ENCODE data around the gene AGAP3.

Gene AGAP3

GRCh38 chr7:151093748-151094147 is 7.5 kb downstream of the AGAP3 start:
- Histone ChIP-seq H4K8ac (ENCODE audit: low read depth, low read length) (no peak overlapping the region), H3K4me1 (ENCODE audit: control insufficient read depth in 2 of 2, insufficient read depth in 1 of 2, low read depth in 1 of 2, low read length in 2 of 2) (peaks cover 10 to 11% of the 10 kb centered on the region in 2 donors), H2BK5ac (ENCODE audit: low read length) (no peak overlapping the region), H3K27ac (replicated peaks; ENCODE audit: low read length) (no peak overlapping the region), H3K36me3 (replicated peaks in 1 of 2; ENCODE audit: control insufficient read depth in 2 of 2, insufficient read depth in 2 of 2, low read length in 2 of 2) (peaks cover 5 to 53% of the 10 kb centered on the region in 2 donors), H3K18ac (ENCODE audit: low read length) (no peak overlapping the region), H3K14ac (ENCODE audit: low read length) (no peak overlapping the region), H3K9ac (ENCODE audit: low read depth, low read length, poor library complexity) (no peak overlapping the region), H2AFZ (ENCODE audit: low read length) (no peak overlapping the region), H3K23ac (ENCODE audit: low read depth, low read length, poor library complexity) (peak overlapping the region; percentile 10), H2BK12ac (ENCODE audit: low read length) (no peak overlapping the region), H3K9me3 (replicated peaks in 1 of 2; ENCODE audit: control insufficient read depth in 2 of 2, insufficient read depth in 1 of 2, low read depth in 1 of 2, low read length in 2 of 2) (no peaks in the 10 kb centered on the region), H4K91ac (ENCODE audit: low read depth, low read length, poor library complexity) (no peak overlapping the region), H3K27me3 (ENCODE audit: control insufficient read depth in 3 of 3, insufficient read depth in 3 of 3, low read depth in 1 of 3, low read length in 3 of 3) (no peaks in the 10 kb centered on the region), H3K4me3 (ENCODE audit: low read length in 2 of 2) (no peak overlapping the region), H2AK5ac (ENCODE audit: low read depth, low read length) (no peak overlapping the region), H2BK120ac (ENCODE audit: low read depth, low read length) (no peak overlapping the region), H2BK15ac (ENCODE audit: low read length) (no peak overlapping the region), H3K4ac (ENCODE audit: low read length) (no peak overlapping the region), H3K4me2 (ENCODE audit: insufficient read depth, low read length, poor library complexity, severe bottlenecking) (no peak overlapping the region), H3K79me1 (ENCODE audit: low read depth, low read length) (peaks cover 18% of the 10 kb centered on the region)
- DNase-seq (ENCODE audit: low spot score), result no peak
- WGBS, 2 donors (ENCODE audit: extremely low coverage in 2 of 2, insufficient read length in 2 of 2, insufficient replicate concordance in 1 of 2), result no CpG with 5 or more reads among the region's 6 CpGs

- Histone ChIP-seq H3K4me3 (ENCODE audit: low read length in 2 of 2) (no peak overlapping the region), H3K4me1 (ENCODE audit: control insufficient read depth in 2 of 2, insufficient read depth in 1 of 2, low read depth in 1 of 2, low read length in 2 of 2) (peaks cover 2 to 4% of the 10 kb centered on the region in 2 donors), H3K23ac (ENCODE audit: low read depth, low read length, poor library complexity) (no peak overlapping the region), H3K27me3 (ENCODE audit: control insufficient read depth in 3 of 3, insufficient read depth in 3 of 3, low read depth in 1 of 3, low read length in 3 of 3) (no peaks in the 10 kb centered on the region), H2BK5ac (ENCODE audit: low read length) (no peak overlapping the region), H2AK5ac (ENCODE audit: low read depth, low read length) (no peak overlapping the region), H3K79me1 (ENCODE audit: low read depth, low read length) (peaks cover 20% of the 10 kb centered on the region), H3K18ac (ENCODE audit: low read length) (no peak overlapping the region), H3K9ac (ENCODE audit: low read depth, low read length, poor library complexity) (peak overlapping the region; percentile 44), H3K4me2 (ENCODE audit: insufficient read depth, low read length, poor library complexity, severe bottlenecking) (no peak overlapping the region), H3K9me3 (replicated peaks in 1 of 2; ENCODE audit: control insufficient read depth in 2 of 2, insufficient read depth in 1 of 2, low read depth in 1 of 2, low read length in 2 of 2) (no peaks in the 10 kb centered on the region), H4K91ac (ENCODE audit: low read depth, low read length, poor library complexity) (no peak overlapping the region), H3K4ac (ENCODE audit: low read length) (no peak overlapping the region), H2BK120ac (ENCODE audit: low read depth, low read length) (no peak overlapping the region), H4K8ac (ENCODE audit: low read depth, low read length) (no peak overlapping the region), H2AFZ (ENCODE audit: low read length) (no peak overlapping the region), H3K27ac (replicated peaks; ENCODE audit: low read length) (no peak overlapping the region), H2BK15ac (ENCODE audit: low read length) (no peak overlapping the region), H2BK12ac (ENCODE audit: low read length) (no peak overlapping the region), H3K36me3 (replicated peaks in 1 of 2; ENCODE audit: control insufficient read depth in 2 of 2, insufficient read depth in 2 of 2, low read length in 2 of 2) (peaks cover 5 to 44% of the 10 kb centered on the region in 2 donors), H3K14ac (ENCODE audit: low read length) (no peak overlapping the region)
- DNase-seq (ENCODE audit: low spot score), result no peak
- no CpG with 5 or more reads among the region's 5 CpGs for WGBS, 2 donors (ENCODE audit: extremely low coverage in 2 of 2, insufficient read length in 2 of 2, insufficient replicate concordance in 1 of 2)
These were observed 8.4 kb downstream of the AGAP3 start for GRCh38 chr7:151094675-151095074.

GRCh38 chr7:151095123-151095797 is 9.0 kb downstream of the AGAP3 start:
- Histone ChIP-seq H3K4ac (ENCODE audit: low read length) (no peak overlapping the region), H2AK5ac (ENCODE audit: low read depth, low read length) (peak overlapping the region; percentile 28), H4K8ac (ENCODE audit: low read depth, low read length) (no peak overlapping the region), H3K27me3 (ENCODE audit: control insufficient read depth in 3 of 3, insufficient read depth in 3 of 3, low read depth in 1 of 3, low read length in 3 of 3) (no peaks in the 10 kb centered on the region), H2AFZ (ENCODE audit: low read length) (no peak overlapping the region), H3K4me3 (ENCODE audit: low read length in 2 of 2) (no peak overlapping the region), H3K23ac (ENCODE audit: low read depth, low read length, poor library complexity) (peak overlapping the region; percentile 50), H3K4me1 (ENCODE audit: control insufficient read depth in 2 of 2, insufficient read depth in 1 of 2, low read depth in 1 of 2, low read length in 2 of 2) (peaks cover 0 to 2% of the 10 kb centered on the region in 2 donors), H3K27ac (replicated peaks; ENCODE audit: low read length) (no peak overlapping the region), H3K14ac (ENCODE audit: low read length) (no peak overlapping the region), H2BK12ac (ENCODE audit: low read length) (no peak overlapping the region), H3K9me3 (replicated peaks in 1 of 2; ENCODE audit: control insufficient read depth in 2 of 2, insufficient read depth in 1 of 2, low read depth in 1 of 2, low read length in 2 of 2) (no peaks in the 10 kb centered on the region), H3K9ac (ENCODE audit: low read depth, low read length, poor library complexity) (no peak overlapping the region), H3K4me2 (ENCODE audit: insufficient read depth, low read length, poor library complexity, severe bottlenecking) (no peak overlapping the region), H2BK120ac (ENCODE audit: low read depth, low read length) (no peak overlapping the region), H3K18ac (ENCODE audit: low read length) (no peak overlapping the region), H3K79me1 (ENCODE audit: low read depth, low read length) (peaks cover 25% of the 10 kb centered on the region), H2BK15ac (ENCODE audit: low read length) (no peak overlapping the region), H4K91ac (ENCODE audit: low read depth, low read length, poor library complexity) (no peak overlapping the region), H3K36me3 (replicated peaks in 1 of 2; ENCODE audit: control insufficient read depth in 2 of 2, insufficient read depth in 2 of 2, low read length in 2 of 2) (peaks cover 5 to 41% of the 10 kb centered on the region in 2 donors), H2BK5ac (ENCODE audit: low read length) (no peak overlapping the region)
- DNase-seq (ENCODE audit: low spot score), result no peak
- whole genome bisulfite sequencing, 2 donors (ENCODE audit: extremely low coverage in 2 of 2, insufficient read length in 2 of 2, insufficient replicate concordance in 1 of 2), result no CpG with 5 or more reads among the region's 10 CpGs

- Histone ChIP-seq H3K4me3 (ENCODE audit: low read length in 2 of 2) (no peak overlapping the region), H3K27ac (replicated peaks; ENCODE audit: low read length) (no peak overlapping the region), H2BK5ac (ENCODE audit: low read length) (no peak overlapping the region), H4K8ac (ENCODE audit: low read depth, low read length) (no peak overlapping the region), H3K9me3 (replicated peaks in 1 of 2; ENCODE audit: control insufficient read depth in 2 of 2, insufficient read depth in 1 of 2, low read depth in 1 of 2, low read length in 2 of 2) (no peaks in the 10 kb centered on the region), H2BK15ac (ENCODE audit: low read length) (no peak overlapping the region), H3K4ac (ENCODE audit: low read length) (no peak overlapping the region), H4K91ac (ENCODE audit: low read depth, low read length, poor library complexity) (no peak overlapping the region), H3K23ac (ENCODE audit: low read depth, low read length, poor library complexity) (peak overlapping the region; percentile 45), H3K36me3 (replicated peaks in 1 of 2; ENCODE audit: control insufficient read depth in 2 of 2, insufficient read depth in 2 of 2, low read length in 2 of 2) (peaks cover 5 to 41% of the 10 kb centered on the region in 2 donors), H2BK120ac (ENCODE audit: low read depth, low read length) (no peak overlapping the region), H3K18ac (ENCODE audit: low read length) (no peak overlapping the region), H3K27me3 (ENCODE audit: control insufficient read depth in 3 of 3, insufficient read depth in 3 of 3, low read depth in 1 of 3, low read length in 3 of 3) (no peaks in the 10 kb centered on the region), H2BK12ac (ENCODE audit: low read length) (no peak overlapping the region), H3K14ac (ENCODE audit: low read length) (no peak overlapping the region), H3K4me1 (ENCODE audit: control insufficient read depth in 2 of 2, insufficient read depth in 1 of 2, low read depth in 1 of 2, low read length in 2 of 2) (peaks cover 0 to 2% of the 10 kb centered on the region in 2 donors), H3K4me2 (ENCODE audit: insufficient read depth, low read length, poor library complexity, severe bottlenecking) (no peak overlapping the region), H3K9ac (ENCODE audit: low read depth, low read length, poor library complexity) (no peak overlapping the region), H3K79me1 (ENCODE audit: low read depth, low read length) (peaks cover 24% of the 10 kb centered on the region), H2AFZ (ENCODE audit: low read length) (no peak overlapping the region), H2AK5ac (ENCODE audit: low read depth, low read length) (no peak overlapping the region)
- WGBS, 2 donors (ENCODE audit: extremely low coverage in 2 of 2, insufficient read length in 2 of 2, insufficient replicate concordance in 1 of 2), result no CpG with 5 or more reads among the region's 17 CpGs
- DNase-seq (ENCODE audit: low spot score), result no peak
These were observed 9.7 kb downstream of the AGAP3 start for GRCh38 chr7:151095828-151096475.

Data from neuronal stem cell (in vitro differentiated cells).